ENCODE results near the gene ANXA2. TPM values are rescaled to one million over a fixed set of nuclear protein-coding genes. Genes with fewer than 3 reads are reported as not detected.
A peak's percentile ranks its signal among the peaks of the same experiment; 100 is the strongest.

ANXA2 gene
- total RNA-seq (ENCODE audit: low replicate concordance) = 2,605 and 3,136 TPM in 2 replicates

DNA sequence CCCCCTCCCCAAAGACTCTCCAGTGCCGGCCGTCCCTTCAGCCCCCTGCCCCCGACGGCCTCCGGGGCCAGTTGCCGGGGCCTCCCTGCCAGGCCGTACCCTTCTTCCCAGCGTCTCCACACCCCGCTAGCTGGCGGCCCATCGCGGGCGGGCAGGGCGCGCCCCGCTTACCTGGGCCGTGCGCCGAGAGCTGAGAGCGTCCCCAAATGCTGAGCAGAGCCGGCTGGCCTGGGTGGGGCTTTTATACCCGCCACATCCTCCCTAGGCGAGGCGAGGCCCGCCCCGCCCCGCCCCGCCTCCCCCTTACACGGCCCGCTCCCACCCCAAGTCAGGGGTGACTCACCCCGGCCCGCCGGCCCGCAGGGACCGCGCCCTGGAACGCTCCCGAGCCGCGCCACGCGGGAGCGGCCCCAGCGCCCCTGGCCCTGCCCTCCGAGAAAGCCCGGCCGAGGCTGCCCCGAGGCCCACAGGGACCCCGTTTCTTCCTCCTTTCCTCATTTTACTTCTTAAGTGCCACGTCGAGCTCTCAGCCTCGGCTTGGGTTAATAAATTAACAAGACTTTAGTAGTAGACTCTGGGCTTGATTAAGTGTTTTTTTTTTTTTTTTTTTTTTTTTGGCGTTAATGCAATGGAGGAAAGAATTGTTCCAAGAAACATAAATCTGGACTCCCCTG is at the start of gene ANXA2:
ANXA2 (minus strand) TSS at position 215 of the 674 bp plus-strand sequence. CDS start 11,911 bp downstream, outside the sequence.
- TF ChIP-seq, protein P1, sequence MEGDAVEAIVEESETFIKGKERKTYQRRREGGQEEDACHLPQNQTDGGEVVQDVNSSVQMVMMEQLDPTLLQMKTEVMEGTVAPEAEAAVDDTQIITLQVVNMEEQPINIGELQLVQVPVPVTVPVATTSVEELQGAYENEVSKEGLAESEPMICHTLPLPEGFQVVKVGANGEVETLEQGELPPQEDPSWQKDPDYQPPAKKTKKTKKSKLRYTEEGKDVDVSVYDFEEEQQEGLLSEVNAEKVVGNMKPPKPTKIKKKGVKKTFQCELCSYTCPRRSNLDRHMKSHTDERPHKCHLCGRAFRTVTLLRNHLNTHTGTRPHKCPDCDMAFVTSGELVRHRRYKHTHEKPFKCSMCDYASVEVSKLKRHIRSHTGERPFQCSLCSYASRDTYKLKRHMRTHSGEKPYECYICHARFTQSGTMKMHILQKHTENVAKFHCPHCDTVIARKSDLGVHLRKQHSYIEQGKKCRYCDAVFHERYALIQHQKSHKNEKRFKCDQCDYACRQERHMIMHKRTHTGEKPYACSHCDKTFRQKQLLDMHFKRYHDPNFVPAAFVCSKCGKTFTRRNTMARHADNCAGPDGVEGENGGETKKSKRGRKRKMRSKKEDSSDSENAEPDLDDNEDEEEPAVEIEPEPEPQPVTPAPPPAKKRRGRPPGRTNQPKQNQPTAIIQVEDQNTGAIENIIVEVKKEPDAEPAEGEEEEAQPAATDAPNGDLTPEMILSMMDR (IDR thresholded peaks at IDR 0.05; ENCODE audit: insufficient read depth, low read length) = no peak
- peak within 1 kb of the TSS; percentile 97 for H3K4me3 ChIP-seq (ENCODE audit: low read depth, low read length)
- DNase-seq (ENCODE audit: low read depth) = peak; percentile 90

DNA sequence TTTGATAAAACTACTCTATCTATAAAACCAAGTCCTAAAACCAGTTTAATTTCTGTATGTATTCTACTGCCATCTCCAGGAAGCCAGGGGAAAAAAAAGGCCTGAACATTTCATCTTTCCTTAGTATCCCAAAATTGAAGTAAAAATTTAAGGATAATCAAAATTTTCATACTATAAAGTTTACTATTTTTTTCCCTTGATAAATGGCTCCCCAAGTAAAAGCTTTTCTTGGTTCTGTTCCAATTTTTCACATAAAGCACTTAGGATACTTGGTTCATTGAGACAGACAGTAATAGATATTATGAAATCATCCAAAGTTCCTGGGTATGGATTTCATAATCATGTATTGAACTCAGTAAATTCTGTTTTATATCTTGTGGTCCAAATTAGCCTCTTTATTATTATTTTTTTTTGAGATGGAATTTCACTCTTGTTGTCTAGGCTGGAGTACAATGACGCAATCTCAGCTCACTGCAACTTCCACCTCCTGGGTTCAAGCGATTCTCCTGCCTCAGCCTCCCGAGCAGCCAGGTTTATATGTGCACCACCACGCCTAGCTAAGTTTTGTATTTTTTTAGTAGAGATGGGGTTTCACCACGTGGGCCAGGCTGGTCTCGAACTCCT is 46.6 kb upstream of the ANXA2 start:
- no peak overlapping the region for H3K4me3 ChIP-seq (ENCODE audit: low read depth, low read length)
- DNase-seq (ENCODE audit: low read depth) = peak; percentile 68
- TF ChIP-seq, protein P1 (IDR thresholded peaks at IDR 0.05; ENCODE audit: insufficient read depth, low read length) = peak; percentile 75

DNA sequence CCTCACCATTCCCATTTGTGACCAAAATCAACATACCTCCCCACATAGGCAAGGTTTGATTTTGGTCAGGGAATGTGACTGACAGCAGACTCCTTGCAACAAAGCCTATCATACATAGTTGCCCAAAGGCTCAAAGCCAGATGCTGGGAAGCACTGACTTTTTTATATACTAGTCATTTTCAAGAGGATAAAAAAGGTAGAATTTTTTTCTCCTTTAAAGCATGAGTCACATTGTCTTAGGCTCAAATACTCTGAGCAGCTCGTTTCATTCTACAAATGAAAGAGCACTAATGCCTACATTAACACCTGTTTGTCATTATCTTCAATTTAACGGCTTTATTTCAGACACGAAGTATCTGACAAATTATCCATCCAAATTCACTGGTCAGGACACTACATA is 45.0 kb upstream of the ANXA2 start:
- peak; percentile 48 for DNase-seq (ENCODE audit: low read depth)
- TF ChIP-seq, protein P1 (IDR thresholded peaks at IDR 0.05; ENCODE audit: insufficient read depth, low read length) = no peak
- H3K4me3 ChIP-seq (ENCODE audit: low read depth, low read length) = no peak overlapping the region

DNA sequence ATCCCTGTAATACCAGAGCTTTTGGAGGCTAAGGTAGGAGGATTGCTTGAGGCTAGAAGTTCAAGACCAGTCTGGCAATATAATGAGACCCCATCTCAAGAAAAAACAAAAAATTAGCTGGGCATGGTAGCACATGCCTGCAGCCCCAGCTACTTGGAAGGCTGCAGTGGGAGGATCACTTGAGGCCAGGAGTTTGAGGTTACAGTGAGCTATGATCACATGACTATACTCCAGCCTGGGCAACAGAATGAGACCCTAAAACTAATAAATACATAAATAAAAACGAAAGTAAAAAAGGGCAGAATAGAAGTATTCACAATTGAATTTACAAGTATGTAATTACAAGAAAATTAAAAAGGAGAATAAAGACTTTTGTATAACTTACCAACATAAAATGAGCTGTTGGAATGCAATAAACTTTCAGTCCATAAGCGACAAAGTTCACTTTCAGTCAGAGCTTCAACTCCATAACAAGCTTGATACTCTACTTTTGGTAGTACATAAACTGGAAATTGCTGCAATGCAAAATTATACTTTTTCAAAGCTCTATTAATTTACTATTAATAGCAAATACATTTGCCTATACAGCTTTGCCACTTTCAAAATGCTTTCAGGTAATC is 44.4 kb upstream of the ANXA2 start:
- no peak overlapping the region for H3K4me3 ChIP-seq (ENCODE audit: low read depth, low read length)
- TF ChIP-seq, protein P1 (IDR thresholded peaks at IDR 0.05; ENCODE audit: insufficient read depth, low read length) = no peak
- no peak for DNase-seq (ENCODE audit: low read depth)

DNA sequence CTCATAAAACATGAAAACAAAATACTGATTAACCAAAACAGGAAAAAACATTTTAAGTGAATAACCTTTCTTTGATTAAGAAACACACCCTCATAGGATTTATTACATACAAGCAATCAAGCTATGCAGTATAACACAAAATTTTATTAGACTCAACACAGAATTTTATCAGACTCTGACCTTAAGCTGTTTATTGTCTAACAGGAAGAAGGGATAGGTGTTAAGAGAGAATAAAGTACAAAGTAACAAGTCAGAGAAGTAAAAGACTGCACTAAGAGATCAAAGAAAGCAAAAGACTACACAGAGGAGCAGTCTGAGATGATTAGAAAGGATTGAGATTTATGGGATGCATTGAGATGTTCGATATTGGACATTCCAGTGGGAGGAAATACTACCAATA is 43.5 kb upstream of the ANXA2 start:
- no peak for DNase-seq (ENCODE audit: low read depth)
- TF ChIP-seq, protein P1 (IDR thresholded peaks at IDR 0.05; ENCODE audit: insufficient read depth, low read length) = no peak
- H3K4me3 ChIP-seq (ENCODE audit: low read depth, low read length) = no peak overlapping the region

DNA sequence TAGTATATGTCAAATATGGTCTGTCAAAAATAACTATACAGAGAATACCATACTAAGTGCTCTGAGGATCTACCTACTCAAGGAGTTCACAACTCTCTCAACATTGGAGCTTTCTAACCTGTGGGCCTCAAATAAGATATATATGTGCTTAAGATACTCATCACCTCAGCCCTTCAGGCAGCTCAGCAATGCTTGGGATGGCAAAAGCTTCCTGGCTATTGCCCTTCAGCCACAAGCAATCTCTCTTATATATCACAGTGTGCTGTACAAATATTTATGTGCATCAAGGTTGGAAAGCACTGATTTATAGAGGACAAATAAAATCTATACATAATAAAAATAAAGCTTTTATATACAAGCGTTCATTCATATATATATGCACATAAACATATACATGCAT is 40.9 kb upstream of the ANXA2 start:
- no peak overlapping the region for H3K4me3 ChIP-seq (ENCODE audit: low read depth, low read length)
- TF ChIP-seq, protein P1 (IDR thresholded peaks at IDR 0.05; ENCODE audit: insufficient read depth, low read length) = no peak
- no peak for DNase-seq (ENCODE audit: low read depth)
